Measurements from ENCODE around the gene USP12.
A peak's percentile ranks its signal among the peaks of the same experiment; 100 is the strongest.

USP12 gene

DNA sequence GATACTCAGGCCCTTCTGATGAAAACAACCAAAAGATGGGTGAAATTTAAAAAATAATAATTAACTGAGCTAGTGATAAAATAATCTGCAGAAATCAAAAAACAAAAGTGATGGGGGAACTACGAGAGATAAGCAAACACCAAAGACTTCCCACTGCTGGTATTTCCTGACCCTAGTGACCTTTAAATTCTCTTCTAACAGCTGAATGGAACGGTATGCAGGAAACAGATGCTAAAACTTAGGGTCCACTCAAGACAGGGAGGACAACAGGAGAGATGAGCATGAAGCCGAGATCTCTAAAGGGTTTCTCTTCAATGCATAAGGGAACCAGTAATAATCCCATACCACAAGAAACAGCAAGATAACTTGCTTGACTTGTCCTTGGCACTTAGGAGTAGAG is 50.8 kb downstream of the USP12 start:
- no peak for DNase-seq (ENCODE audit: low spot score)

- no peak for DNase-seq (ENCODE audit: low spot score)
These were observed 51.6 kb downstream of the USP12 start for GRCh38 chr13:27120011-27120410.

DNA sequence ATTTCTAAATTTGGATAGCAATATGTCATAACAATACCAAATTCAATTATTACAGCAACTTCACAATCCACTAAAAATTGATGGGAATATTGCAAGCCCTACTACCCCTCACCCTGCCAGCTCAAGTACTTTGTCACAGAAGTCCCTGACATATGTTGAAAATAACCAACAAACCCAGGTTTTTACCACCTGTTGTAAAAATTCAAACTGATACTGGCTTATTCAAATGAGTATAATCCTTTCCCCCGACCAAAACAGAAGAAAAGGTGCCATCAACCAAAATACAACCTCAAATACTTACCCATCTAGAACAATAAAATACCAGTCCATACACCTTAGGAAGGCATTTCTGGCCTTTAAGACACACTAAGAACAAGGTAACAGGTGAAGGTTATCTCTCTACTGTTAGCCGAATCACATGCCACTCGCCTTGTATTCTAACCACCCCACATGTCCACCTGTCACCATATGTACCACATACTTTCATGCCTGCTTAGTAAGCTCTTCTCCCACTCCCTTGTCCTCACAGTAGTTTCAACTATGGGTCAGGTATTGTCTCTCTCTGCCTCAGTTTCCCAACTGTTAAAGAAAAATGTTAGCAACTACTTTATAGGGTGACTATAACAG is 53.1 kb downstream of the USP12 start:
- DNase-seq (ENCODE audit: low spot score) = no peak

- DNase-seq (ENCODE audit: low spot score) = no peak
These were observed 53.7 kb downstream of the USP12 start for GRCh38 chr13:27117952-27118351.

DNA sequence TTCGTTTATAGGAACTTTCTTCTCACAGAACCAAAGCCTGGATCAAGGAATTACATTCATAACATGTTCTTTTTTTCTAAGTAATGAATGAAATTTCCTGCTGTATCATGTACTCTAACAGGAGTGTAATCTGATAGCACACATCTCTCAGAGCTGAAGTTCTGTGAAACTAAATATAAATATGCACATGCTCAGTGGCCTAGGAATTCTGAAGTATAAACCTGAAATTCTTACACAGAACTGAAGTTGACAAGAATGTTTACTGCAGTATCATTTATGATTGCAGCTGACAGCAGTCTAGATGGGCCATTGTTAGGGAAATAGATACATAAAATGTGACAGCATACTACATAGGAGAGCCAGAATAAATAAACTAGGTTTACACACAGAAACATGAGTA is 54.5 kb downstream of the USP12 start:
- no peak for DNase-seq (ENCODE audit: low spot score)

DNA sequence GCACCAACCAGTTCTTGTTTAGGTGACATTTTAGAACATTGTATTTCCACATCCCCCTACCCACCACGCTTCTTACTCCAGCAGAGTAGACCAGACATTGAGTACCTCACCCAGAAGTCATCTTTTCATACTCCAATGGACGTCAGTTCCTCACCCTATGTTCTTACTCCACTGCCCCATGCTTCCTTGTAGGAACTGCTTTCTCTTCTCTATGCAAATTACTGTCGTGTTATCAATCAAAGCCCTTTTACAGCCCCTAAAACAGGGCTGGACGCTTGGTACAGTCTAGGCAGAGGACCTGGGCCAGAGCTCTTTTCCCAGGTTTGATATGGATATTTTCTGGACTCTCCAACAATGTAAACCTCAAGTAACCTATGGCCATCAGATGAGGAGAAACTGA is 58.2 kb downstream of the USP12 start:
- no peak for DNase-seq (ENCODE audit: low spot score)

DNA sequence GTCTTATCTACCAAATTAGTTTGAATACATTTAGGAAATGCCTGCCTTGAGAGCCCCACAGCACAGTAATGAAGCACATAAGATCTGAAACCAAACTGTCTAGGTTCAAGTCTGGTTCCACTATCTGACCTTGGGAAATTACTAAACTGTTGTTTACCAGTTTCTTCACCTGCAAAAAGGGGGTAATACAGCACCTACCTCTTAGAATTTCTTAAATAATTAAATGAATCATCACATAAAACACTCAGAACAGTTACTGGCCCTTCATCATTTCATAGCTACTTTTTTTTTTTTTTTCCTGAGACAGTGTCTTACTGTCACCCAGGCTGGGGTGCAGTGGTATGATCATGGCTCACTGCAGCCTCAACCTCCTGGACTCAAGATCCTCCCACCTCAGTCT is 59.6 kb downstream of the USP12 start:
- DNase-seq (ENCODE audit: low spot score) = no peak

DNA sequence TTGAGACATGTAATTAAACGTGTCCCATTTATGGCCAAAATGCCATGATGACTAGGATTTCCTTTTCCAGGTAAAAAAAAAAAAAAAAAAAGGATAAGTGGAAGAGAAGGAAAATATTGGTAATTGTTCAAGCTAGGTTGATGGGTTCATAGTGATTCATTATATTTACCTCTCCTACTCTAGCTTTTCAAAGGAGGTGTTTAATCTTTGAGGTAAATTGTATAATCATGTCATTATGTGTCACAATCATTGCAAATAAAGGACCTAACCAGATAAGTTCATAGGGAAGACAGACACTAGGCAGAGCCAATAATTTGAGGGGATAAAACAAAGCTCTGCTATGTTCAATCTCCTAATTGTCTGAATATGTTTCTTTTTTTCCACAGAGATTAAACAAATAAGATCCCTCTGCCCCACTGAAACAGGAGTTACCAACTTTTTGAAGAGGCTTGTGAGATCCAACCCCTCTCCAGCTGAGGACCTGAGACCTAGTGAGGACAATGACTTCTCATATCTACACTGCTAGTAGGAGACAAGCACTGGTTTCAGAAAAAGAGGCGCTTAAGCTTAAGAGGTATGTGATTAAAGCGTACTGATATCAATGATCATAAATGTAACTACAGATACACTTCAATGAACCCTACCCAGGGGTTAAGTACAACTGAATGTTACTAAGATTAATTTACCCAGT is 61.4 kb downstream of the USP12 start:
- no peak for DNase-seq (ENCODE audit: low spot score)

DNA sequence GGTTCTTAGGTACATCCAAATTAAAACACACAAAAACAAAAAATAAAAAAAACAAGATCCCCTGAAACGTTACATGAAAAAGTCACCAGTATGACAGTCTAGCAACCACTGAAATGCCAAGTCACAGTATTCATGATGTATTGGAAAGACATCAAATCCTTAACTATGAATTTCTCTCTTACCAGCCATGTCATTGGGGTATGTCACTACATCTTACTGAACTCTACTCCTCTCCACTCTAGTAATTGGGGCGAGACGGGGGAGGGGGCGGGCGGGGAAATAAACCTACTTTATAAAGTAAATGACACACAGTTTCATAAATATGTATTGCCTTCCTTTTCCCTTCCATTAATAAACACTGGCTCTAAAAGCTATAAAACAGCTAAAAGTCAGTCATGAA is 65.5 kb downstream of the USP12 start:
- DNase-seq (ENCODE audit: low spot score) = no peak

- no peak for DNase-seq (ENCODE audit: low spot score)
These were observed 67.0 kb downstream of the USP12 start for GRCh38 chr13:27104606-27105005.

- DNase-seq (ENCODE audit: low spot score) = no peak
These were observed 69.8 kb downstream of the USP12 start for GRCh38 chr13:27101847-27102246.

DNA sequence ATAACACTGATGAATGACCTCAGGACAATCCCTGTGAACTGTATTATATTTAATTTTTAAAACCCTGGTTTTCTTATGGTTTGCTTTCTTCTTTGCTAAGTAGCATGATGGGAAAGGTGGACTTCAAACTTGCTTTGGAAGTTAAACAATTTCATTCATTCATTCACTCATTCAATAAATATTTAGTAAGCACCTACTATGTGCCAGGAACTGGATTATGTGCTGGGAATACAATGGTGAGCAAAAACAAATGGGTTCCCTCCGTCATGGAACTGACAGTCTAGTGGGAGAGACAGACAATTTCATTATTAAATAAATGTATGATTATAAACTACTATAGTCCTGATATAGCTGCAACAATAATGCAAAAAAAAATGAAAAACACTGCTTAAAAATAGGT is 70.3 kb downstream of the USP12 start:
- no peak for DNase-seq (ENCODE audit: low spot score)

DNA sequence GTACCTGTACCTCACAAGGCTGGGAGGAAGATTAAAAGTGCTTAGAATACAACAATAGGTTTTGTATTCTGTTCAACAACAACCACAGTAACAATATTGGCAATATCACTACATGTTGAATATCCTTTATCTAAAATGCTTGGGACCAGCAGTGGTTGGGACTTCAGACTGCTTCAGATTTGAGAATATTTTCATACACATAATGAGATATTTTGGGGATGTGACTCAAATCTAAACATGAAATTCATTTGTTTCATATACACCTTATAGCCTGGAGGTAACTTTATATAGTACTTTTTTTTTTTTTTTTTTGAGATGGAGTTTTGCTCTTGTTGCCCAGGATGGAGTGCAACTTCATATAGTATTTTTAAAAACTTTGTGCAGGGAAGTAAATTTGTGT is 73.9 kb downstream of the USP12 start:
- DNase-seq (ENCODE audit: low spot score) = no peak

GRCh38 chr13:27091451-27091850 is 80.2 kb downstream of the USP12 start:
- no peak for DNase-seq (ENCODE audit: low spot score)

DNA sequence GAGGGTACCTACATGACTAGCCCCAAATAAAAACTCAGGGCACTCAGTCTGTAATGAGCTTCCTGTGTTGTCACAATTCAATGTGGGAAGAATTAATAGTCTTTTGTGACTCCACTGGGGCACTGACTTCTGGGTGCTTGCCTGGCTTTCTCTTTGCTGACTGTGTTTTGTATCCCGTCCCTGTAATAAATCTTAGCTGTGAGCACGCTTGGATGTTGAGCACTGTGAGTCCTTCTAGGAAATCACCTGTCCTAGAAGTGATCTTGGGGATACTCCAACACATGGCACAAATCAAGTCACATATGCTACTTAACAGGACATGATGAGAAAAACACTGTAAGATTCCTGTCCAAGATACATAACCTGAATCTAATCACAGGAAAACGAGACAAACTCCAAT is 83.0 kb downstream of the USP12 start:
- DNase-seq (ENCODE audit: low spot score) = no peak

- no peak for DNase-seq (ENCODE audit: low spot score)
These were observed 84.9 kb downstream of the USP12 start for GRCh38 chr13:27086599-27087265.

GRCh38 chr13:27083183-27083582 is 88.4 kb downstream of the USP12 start:
- DNase-seq (ENCODE audit: low spot score) = no peak

GRCh38 chr13:27081893-27082679 is 89.5 kb downstream of the USP12 start:
- no peak for DNase-seq (ENCODE audit: low spot score)

DNA sequence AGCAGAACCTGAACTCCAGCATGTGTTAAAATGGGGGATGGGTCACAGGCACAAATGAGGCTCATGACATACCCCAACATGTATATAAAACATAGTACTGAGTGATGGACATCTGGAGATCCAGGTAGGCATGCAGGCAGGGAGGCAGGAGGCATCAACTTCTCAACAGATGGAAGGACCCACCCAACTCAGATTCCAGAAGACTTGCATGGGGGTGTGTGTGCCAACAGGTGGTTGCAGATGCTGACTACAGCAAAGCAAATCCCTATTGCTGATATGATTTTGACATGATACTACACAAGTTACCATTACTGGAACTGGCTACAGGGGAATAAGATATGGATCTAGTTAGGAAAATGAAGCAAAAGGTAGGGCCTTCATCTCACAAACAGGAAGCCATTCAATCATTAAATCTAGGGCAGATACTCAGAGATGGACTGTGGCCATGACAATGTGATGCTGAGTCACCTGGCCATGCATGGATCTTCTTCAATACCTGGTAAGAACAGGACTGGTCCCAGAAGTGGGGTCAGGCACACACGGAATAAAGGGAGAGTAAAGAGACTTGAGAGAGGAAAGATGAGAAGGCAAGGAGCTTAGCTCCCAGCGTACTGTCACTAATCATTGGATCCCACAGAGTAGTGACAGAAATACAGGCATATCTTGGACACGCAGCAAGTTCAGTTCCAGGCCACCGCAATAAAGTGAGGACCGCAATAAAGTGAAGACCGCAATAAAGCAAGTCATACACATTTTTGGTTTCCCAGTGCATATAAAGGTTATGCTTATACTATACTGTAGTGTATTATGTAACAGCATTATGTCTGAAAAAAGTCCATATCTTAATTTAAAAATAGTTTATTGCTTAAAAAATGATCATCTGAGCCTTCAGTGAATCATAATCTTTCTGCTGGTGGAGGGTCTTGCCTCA is 91.3 kb downstream of the USP12 start:
- DNase-seq (ENCODE audit: low spot score) = no peak

DNA sequence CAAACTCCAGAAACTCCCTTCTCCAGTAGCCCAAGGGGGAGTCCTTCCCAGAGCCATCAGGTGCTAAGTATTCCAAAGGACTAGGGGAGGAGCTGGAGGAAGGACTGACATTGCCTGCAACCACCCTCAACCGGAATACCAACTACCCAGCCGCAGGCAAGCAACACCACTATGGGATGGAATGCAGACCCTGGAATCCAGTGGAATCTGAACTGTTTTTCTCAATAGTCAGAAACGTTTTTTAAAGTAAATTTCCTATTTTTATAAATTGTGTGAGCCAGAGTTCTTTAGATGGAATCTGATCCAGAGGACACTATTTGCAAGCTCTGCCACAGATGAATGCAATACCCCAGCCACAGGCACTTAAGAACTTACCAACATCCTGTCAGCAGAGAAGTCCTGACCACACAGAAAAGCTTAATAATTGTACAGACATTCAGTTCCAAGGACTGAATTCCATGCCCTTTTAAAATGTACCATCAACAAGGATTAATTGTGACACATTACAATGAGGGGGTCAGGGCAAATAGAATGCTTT is 92.1 kb downstream of the USP12 start:
- peak; percentile 26 for DNase-seq (ENCODE audit: low spot score)

- no peak for DNase-seq (ENCODE audit: low spot score)
These were observed 94.2 kb downstream of the USP12 start for GRCh38 chr13:27077451-27077850.

Data from iPS-NIHi11 (cell line).